Testis (tissue), 2 donors: ENCODE results near the gene HLA-C.

Experiments
- POLR2A ChIP-seq: fragments of 450-650 bp; IDR thresholded peaks from one replicate; pipeline ENCODE4 v1.6.1; 2017; ENCODE audit warnings: antibody characterized with exemption, mild to moderate bottlenecking, moderate library complexity
- TF ChIP-seq, protein P1 (sequence below), 3 experiments: fragments of 450-650 bp in 2 of 3; fragments of 200-600 bp in 1 of 3; sonication (generic) in 1 of 3; IDR thresholded peaks; one replicate each; pipeline ENCODE4 v1.5.1; 2016 to 2019; ENCODE audit warnings: antibody characterized with exemption in 3 of 3, mild to moderate bottlenecking in 2 of 3, moderate library complexity in 1 of 3

GRCh38 chr6:31268369-31268765 is 3.5 kb downstream of the HLA-C start:
- TF ChIP-seq, protein P1, sequence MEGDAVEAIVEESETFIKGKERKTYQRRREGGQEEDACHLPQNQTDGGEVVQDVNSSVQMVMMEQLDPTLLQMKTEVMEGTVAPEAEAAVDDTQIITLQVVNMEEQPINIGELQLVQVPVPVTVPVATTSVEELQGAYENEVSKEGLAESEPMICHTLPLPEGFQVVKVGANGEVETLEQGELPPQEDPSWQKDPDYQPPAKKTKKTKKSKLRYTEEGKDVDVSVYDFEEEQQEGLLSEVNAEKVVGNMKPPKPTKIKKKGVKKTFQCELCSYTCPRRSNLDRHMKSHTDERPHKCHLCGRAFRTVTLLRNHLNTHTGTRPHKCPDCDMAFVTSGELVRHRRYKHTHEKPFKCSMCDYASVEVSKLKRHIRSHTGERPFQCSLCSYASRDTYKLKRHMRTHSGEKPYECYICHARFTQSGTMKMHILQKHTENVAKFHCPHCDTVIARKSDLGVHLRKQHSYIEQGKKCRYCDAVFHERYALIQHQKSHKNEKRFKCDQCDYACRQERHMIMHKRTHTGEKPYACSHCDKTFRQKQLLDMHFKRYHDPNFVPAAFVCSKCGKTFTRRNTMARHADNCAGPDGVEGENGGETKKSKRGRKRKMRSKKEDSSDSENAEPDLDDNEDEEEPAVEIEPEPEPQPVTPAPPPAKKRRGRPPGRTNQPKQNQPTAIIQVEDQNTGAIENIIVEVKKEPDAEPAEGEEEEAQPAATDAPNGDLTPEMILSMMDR (IDR thresholded peaks at IDR 0.05) = no peak
- no peak for TF ChIP-seq POLR2A
